SK-N-SH treated with all-trans-retinoic acid at 6 μM for 48 hours (cell line): ENCODE measurements around the gene DGCR2.

ENCODE experiments used
- ATAC-seq: fragments of 200-7000 bp; cut with Tn5 transposase; 3 replicates; pipeline ENCODE4 v1.9.1; 2020; ENCODE audit warnings: mild to moderate bottlenecking, moderate library complexity
- ARNTL ChIP-seq: fragments of 450-650 bp; formaldehyde crosslinking; IDR thresholded peaks from 2 replicates; pipeline ENCODE4 v1.5.0; 2020; ENCODE audit warnings: low read depth, mild to moderate bottlenecking, moderate library complexity, borderline replicate concordance
- CREB5 ChIP-seq: fragments of 250-450 bp; sonication (Bioruptor Pico); IDR thresholded peaks from 2 replicates; pipeline ENCODE4 v1.5.1; 2020; ENCODE audit warnings: low read depth, mild to moderate bottlenecking, moderate library complexity
- CSDC2 ChIP-seq: fragments of 250-450 bp; sonication (Bioruptor Pico); IDR thresholded peaks from 2 replicates; pipeline ENCODE4 v1.5.0; 2020; ENCODE audit warnings: mild to moderate bottlenecking, moderate library complexity
- ESRRG ChIP-seq: fragments of 250-450 bp; sonication (Bioruptor Pico); IDR thresholded peaks from 2 replicates; pipeline ENCODE4 v1.6.1; 2021; ENCODE audit warnings: mild to moderate bottlenecking
- ISL1 ChIP-seq: fragments of 250-450 bp; sonication (Bioruptor Pico); IDR thresholded peaks from 2 replicates; pipeline ENCODE4 v2.1.2; 2022; ENCODE audit warnings: mild to moderate bottlenecking, moderate library complexity
- OSR1 ChIP-seq: fragments of 250-450 bp; sonication (Bioruptor Pico); IDR thresholded peaks from 2 replicates; pipeline ENCODE4 v1.8.0; 2022; ENCODE audit warnings: moderate library complexity, mild to moderate bottlenecking, inconsistent platforms
- PATZ1 ChIP-seq: fragments of 250-450 bp; sonication (Bioruptor Pico); IDR thresholded peaks from 2 replicates; pipeline ENCODE4 v1.8.0; 2020; ENCODE audit warnings: mild to moderate bottlenecking, moderate library complexity, borderline replicate concordance
- POU6F1 ChIP-seq: fragments of 250-450 bp; sonication (Bioruptor Pico); IDR thresholded peaks from 2 replicates; pipeline ENCODE4 v1.8.0; 2021; ENCODE audit warnings: low read depth, mild to moderate bottlenecking, moderate library complexity, borderline replicate concordance
- PPARA ChIP-seq: fragments of 250-450 bp; sonication (Bioruptor Pico); IDR thresholded peaks from 2 replicates; pipeline ENCODE4 v1.5.0; 2020; ENCODE audit warnings: mild to moderate bottlenecking, borderline replicate concordance
- RARB ChIP-seq: fragments of 250-450 bp; sonication (Bioruptor Pico); IDR thresholded peaks from 2 replicates; pipeline ENCODE4 v1.8.0; 2021; ENCODE audit warnings: mild to moderate bottlenecking, moderate library complexity
- SNAI2 ChIP-seq: fragments of 250-450 bp; sonication (Bioruptor Pico); IDR thresholded peaks from 2 replicates; pipeline ENCODE4 v1.5.0; 2020; ENCODE audit warnings: mild to moderate bottlenecking, moderate library complexity
- TCF4 ChIP-seq: fragments of 250-450 bp; sonication (Bioruptor Pico); IDR thresholded peaks from 2 replicates; pipeline ENCODE4 v1.8.0; 2021; ENCODE audit warnings: mild to moderate bottlenecking, moderate library complexity, borderline replicate concordance
- TOX ChIP-seq: fragments of 250-450 bp; sonication (Bioruptor Pico); IDR thresholded peaks from 2 replicates; pipeline ENCODE4 v1.8.0; 2021; ENCODE audit warnings: mild to moderate bottlenecking, moderate library complexity, borderline replicate concordance
- TSHZ2 ChIP-seq: fragments of 250-450 bp; sonication (Bioruptor Pico); IDR thresholded peaks from 2 replicates; pipeline ENCODE4 v1.5.0; 2020; ENCODE audit warnings: mild to moderate bottlenecking, moderate library complexity
- ZC3H10 ChIP-seq: fragments of 250-450 bp; sonication (Bioruptor Pico); IDR thresholded peaks from 2 replicates; pipeline ENCODE4 v1.5.1; 2021; ENCODE audit warnings: mild to moderate bottlenecking, moderate library complexity
- ZFP3 ChIP-seq: fragments of 250-450 bp; sonication (Bioruptor Pico); IDR thresholded peaks from 2 replicates; pipeline ENCODE4 v1.5.0; 2020; ENCODE audit warnings: mild to moderate bottlenecking, moderate library complexity
- ZFP30 ChIP-seq: fragments of 450-650 bp; formaldehyde crosslinking; IDR thresholded peaks from 2 replicates; pipeline ENCODE4 v1.5.0; 2022; ENCODE audit warnings: mild to moderate bottlenecking, moderate library complexity
- ZNF565 ChIP-seq: fragments of 450-650 bp; formaldehyde crosslinking; conservative IDR thresholded peaks from 2 replicates; pipeline ENCODE4 v1.5.0; 2020; ENCODE audit warnings: low read depth, mild to moderate bottlenecking, moderate library complexity
- ZNF70 ChIP-seq: fragments of 450-650 bp; formaldehyde crosslinking; IDR thresholded peaks from 2 replicates; pipeline ENCODE4 v1.5.0; 2020; ENCODE audit warnings: mild to moderate bottlenecking, moderate library complexity
- ZNF8 ChIP-seq: fragments of 450-650 bp; formaldehyde crosslinking; IDR thresholded peaks from 2 replicates; pipeline ENCODE4 v1.5.0; 2020; ENCODE audit warnings: mild to moderate bottlenecking, moderate library complexity

The DGCR2 gene

GRCh38 chr22:19064354-19065054 lies 57.7 kb downstream of the DGCR2 start:
- no peak for ATAC-seq
- TF ChIP-seq RARB (CRISPR knock-in tag) (no peak), ZNF8 (CRISPR knock-in tag) (no peak), TOX (CRISPR knock-in tag) (no peak)

- no peak for ATAC-seq
- no peak for TF ChIP-seq ZNF8 (CRISPR knock-in tag)
- TF ChIP-seq TSHZ2, result no peak
- TF ChIP-seq, all 23 proteins: peak for 0
Observed at GRCh38 chr22:19063581-19064353, 58.4 kb downstream of the DGCR2 start.

- TF ChIP-seq ARNTL (CRISPR knock-in tag), result no peak
- no peak for TF ChIP-seq ZNF8 (CRISPR knock-in tag)
- TF ChIP-seq RARB (CRISPR knock-in tag), result no peak
- no peak for TF ChIP-seq ESRRG
- TF ChIP-seq, all 23 proteins: peak for 0
- ATAC-seq, result no peak
Observed at GRCh38 chr22:19062943-19063308, 59.3 kb downstream of the DGCR2 start.

GRCh38 chr22:19062139-19062942 lies 59.9 kb downstream of the DGCR2 start:
- no peak for ATAC-seq
- TF ChIP-seq ISL1 (CRISPR knock-in tag) (no peak), SNAI2 (CRISPR knock-in tag) (no peak), ZC3H10 (CRISPR knock-in tag) (no peak), ZFP30 (CRISPR knock-in tag) (no peak), PPARA (CRISPR knock-in tag) (no peak), OSR1 (CRISPR knock-in tag) (no peak), CSDC2 (CRISPR knock-in tag) (no peak), RARB (CRISPR knock-in tag) (no peak), ZFP3 (CRISPR knock-in tag) (no peak), CREB5 (CRISPR knock-in tag) (no peak), ZNF565 (no peak), ESRRG (no peak), PATZ1 (no peak), ZNF8 (CRISPR knock-in tag) (no peak), TCF4 (CRISPR knock-in tag) (no peak), TOX (CRISPR knock-in tag) (no peak), POU6F1 (CRISPR knock-in tag) (no peak), ARNTL (CRISPR knock-in tag) (no peak), ZNF70 (CRISPR knock-in tag) (no peak)
